Lower leg skin (tissue), 4 donors: ENCODE measurements around the gene ALCAM. TPM values are rescaled to one million over a fixed set of nuclear protein-coding genes. Genes with fewer than 3 reads are reported as not detected.

ENCODE experiments used
- DNase-seq, 2 donors: peaks; one replicate each; pipeline ENCODE4 v3.0.0-alpha.2; 2019; ENCODE audit warnings: low spot score in 2 of 2
- H3K4me3 ChIP-seq: fragments of 200-600 bp; sonication (generic); 2 replicates; pipeline ENCODE4 v1.5.1; 2017; ENCODE audit warnings: mild to moderate bottlenecking, low read depth; ENCODE audit not compliant: poor library complexity, severe bottlenecking
- POLR2A ChIP-seq, 2 donors: fragments of 450-650 bp; IDR thresholded peaks; one replicate each; pipeline ENCODE4 v1.6.1; 2016 to 2017; ENCODE audit warnings: antibody characterized with exemption in 2 of 2, mild to moderate bottlenecking in 1 of 2, moderate library complexity in 1 of 2
- WGBS, 2 donors: methylation state at CpG; one replicate each; pipeline ENCODE4 v1.1.5; 2018; 5-methylcytosine and 5-hydroxymethylcytosine counted together
- intact Hi-C: fragments of 100-400 bp; cut with DNase I; formaldehyde crosslinking; loops from one replicate; pipeline ENCODE4 v1.15.0; 2023; ENCODE audit warnings: low total_unique reads
- total RNA-seq, 4 donors: library from RNA; depleted of rRNA; stranded (reverse); fragments of >200 nt; gene quantifications; one replicate each; pipeline ENCODE4 v1.1.0, GENCODE V29; 2016
- TF ChIP-seq, protein P1 (sequence below), 3 donors: fragments of 450-650 bp; IDR thresholded peaks; one replicate each; pipeline ENCODE4 v1.5.1; 2016; ENCODE audit warnings: antibody characterized with exemption in 3 of 3, mild to moderate bottlenecking in 3 of 3, moderate library complexity in 2 of 3

Gene ALCAM
- total RNA-seq, 4 donors from 2014 or later = 21.2 to 58.0 (median 31.1) TPM

GRCh38 chr3:105616374-105617121 lies 249.8 kb downstream of the ALCAM start:
- no peak overlapping the region for H3K4me3 ChIP-seq
- intact Hi-C loops = no loop called here
- 38 to 43% methylated on average over 5 of the region's 5 CpGs for WGBS, 2 donors
- no peak for DNase-seq
- TF ChIP-seq, protein P1, sequence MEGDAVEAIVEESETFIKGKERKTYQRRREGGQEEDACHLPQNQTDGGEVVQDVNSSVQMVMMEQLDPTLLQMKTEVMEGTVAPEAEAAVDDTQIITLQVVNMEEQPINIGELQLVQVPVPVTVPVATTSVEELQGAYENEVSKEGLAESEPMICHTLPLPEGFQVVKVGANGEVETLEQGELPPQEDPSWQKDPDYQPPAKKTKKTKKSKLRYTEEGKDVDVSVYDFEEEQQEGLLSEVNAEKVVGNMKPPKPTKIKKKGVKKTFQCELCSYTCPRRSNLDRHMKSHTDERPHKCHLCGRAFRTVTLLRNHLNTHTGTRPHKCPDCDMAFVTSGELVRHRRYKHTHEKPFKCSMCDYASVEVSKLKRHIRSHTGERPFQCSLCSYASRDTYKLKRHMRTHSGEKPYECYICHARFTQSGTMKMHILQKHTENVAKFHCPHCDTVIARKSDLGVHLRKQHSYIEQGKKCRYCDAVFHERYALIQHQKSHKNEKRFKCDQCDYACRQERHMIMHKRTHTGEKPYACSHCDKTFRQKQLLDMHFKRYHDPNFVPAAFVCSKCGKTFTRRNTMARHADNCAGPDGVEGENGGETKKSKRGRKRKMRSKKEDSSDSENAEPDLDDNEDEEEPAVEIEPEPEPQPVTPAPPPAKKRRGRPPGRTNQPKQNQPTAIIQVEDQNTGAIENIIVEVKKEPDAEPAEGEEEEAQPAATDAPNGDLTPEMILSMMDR (IDR thresholded peaks at IDR 0.05) = no peak
- no peak for TF ChIP-seq POLR2A (IDR thresholded peaks at IDR 0.05)

DNA sequence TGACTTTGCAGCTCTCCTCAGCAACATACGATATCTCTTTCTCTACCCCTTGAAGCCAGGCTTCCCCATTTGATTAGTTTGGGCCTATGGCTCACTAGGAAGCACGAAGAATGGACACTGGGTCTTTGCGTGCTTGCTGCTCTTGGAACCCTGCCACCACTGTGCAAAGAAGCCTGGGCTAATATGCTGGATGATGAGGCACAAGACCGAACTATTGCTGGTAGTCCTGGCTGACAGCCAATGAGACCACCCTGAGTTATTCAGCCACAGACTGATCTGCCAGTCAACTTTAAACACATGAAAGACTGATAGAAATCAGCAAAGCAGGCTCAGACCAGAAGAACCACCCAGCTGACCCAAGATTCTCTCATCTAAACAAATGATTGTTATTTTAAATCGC lies 251.8 kb downstream of the ALCAM start:
- no peak for DNase-seq
- intact Hi-C loops = no loop called here
- 87 to 91% methylated on average over 5 of the region's 5 CpGs for WGBS, 2 donors
- no peak overlapping the region for H3K4me3 ChIP-seq
- TF ChIP-seq POLR2A (IDR thresholded peaks at IDR 0.05) = no peak
- TF ChIP-seq, protein P1 (IDR thresholded peaks at IDR 0.05) = no peak

DNA sequence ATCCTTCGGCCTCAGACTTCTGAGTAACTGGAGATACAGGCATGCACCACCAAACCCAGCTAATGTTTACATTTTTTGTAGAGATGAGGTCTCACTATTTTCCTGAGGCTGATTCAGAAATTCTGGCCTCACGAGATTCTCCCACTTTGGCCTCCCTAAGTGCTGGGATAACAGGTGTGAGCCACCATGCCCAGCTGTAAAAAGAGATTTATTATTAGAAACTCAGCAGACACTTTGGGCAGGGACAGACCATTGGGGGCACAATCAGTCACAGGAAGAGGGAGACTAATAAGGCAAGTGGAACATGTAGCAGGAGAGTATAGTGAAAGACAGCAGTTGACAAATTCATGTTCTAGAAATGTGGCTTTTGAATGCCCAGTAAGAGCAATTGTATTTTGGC lies 252.9 kb downstream of the ALCAM start:
- no peak for TF ChIP-seq POLR2A (IDR thresholded peaks at IDR 0.05)
- TF ChIP-seq, protein P1 (IDR thresholded peaks at IDR 0.05) = no peak
- 95 to 97% methylated on average over 2 of the region's 2 CpGs for WGBS, 2 donors
- intact Hi-C loops = no loop called here
- no peak for DNase-seq
- H3K4me3 ChIP-seq = no peak overlapping the region

DNA sequence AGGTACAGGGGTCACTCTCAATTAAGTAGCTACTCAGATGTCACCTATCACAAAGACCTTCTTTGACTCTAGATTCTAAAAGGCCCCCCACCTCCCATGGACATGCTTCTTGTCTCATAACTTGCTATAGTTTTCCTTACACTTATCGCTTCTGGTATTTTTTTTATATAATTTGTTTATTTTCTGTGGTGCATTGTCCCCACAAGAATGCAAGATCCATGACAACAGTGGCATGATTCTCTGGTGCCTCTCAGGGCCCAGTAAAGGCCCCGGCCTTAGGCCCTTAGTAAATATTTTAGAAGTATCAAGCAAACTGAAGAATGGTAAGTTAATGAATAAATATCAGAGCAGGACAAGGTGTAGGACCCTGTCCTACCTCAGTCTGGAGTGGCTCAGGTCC lies 253.5 kb downstream of the ALCAM start:
- no peak for DNase-seq
- H3K4me3 ChIP-seq = no peak overlapping the region
- TF ChIP-seq, protein P1 (IDR thresholded peaks at IDR 0.05) = no peak
- no peak for TF ChIP-seq POLR2A (IDR thresholded peaks at IDR 0.05)
- intact Hi-C loops = no loop called here
- 94 to 95% methylated on average over 2 of the region's 2 CpGs for WGBS, 2 donors

DNA sequence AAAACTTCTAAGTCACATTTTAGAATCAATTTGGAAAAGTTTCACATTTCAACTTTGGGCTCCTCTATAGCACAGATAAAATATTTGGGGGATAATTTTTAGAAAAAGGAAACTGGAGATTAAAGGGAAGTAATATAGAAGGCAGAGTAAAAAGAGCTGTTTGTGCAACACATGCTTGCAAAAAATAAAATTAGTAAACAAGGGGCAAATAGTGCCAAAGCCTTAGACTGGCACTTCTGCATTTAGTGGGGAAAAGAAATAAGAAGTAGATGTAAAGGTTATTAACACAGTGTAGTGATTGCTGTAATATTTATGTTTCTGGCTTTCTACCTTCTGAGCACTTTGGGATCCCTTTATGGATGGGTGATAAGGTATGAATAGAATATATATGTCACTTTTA lies 255.5 kb downstream of the ALCAM start:
- intact Hi-C loops = no loop called here
- DNase-seq = no peak
- no peak for TF ChIP-seq POLR2A (IDR thresholded peaks at IDR 0.05)
- TF ChIP-seq, protein P1 (IDR thresholded peaks at IDR 0.05) = no peak
- H3K4me3 ChIP-seq = no peak overlapping the region
